Stomach smooth muscle (tissue), 2 donors: Measurements from ENCODE around the gene VPREB3.

Source experiments
- H3K27ac ChIP-seq: one replicate; pipeline ENCODE4 v1.7.0; 2013; ENCODE audit warnings: mild to moderate bottlenecking, low read length, inconsistent platforms
- H3K27me3 ChIP-seq, 2 donors: one replicate each; pipeline ENCODE4 v1.7.0; 2013; ENCODE audit warnings: low read length in 2 of 2; ENCODE audit not compliant: insufficient read depth in 2 of 2, control insufficient read depth in 1 of 2
- H3K36me3 ChIP-seq, 2 donors: one replicate each; pipeline ENCODE4 v1.7.0; 2013; ENCODE audit warnings: low read length in 2 of 2; ENCODE audit not compliant: control insufficient read depth in 2 of 2, insufficient read depth in 2 of 2
- H3K4me1 ChIP-seq: one replicate; pipeline ENCODE4 v1.7.0; 2013; ENCODE audit warnings: low read length; ENCODE audit not compliant: control insufficient read depth, insufficient read depth
- H3K4me3 ChIP-seq, 2 donors: one replicate each; pipeline ENCODE4 v1.7.0; 2013; ENCODE audit warnings: low read length in 2 of 2
- H3K9ac ChIP-seq, 2 donors: one replicate each; pipeline ENCODE4 v1.7.0; 2013; ENCODE audit warnings: low read length in 2 of 2, mild to moderate bottlenecking in 1 of 2
- H3K9me3 ChIP-seq, 2 donors: one replicate each; pipeline ENCODE4 v1.7.0; 2013; ENCODE audit warnings: low read length in 2 of 2; ENCODE audit not compliant: control insufficient read depth in 2 of 2
- donor health status: healthy.
- donor health status: Pancreatic carcinoma.

The VPREB3 gene

GRCh38 chr22:23754220-23754919 is at the start of gene VPREB3:
Gene VPREB3, minus strand, starts transcription at chr22:23754425. Its CDS starts 62 bp downstream, at chr22:23754363.
- no peaks in the 10 kb centered on the region for H3K9me3 ChIP-seq
- H3K4me3 ChIP-seq = no peak within 1 kb of the TSS
- no peak within 1 kb of the TSS for H3K27ac ChIP-seq
- H3K27me3 ChIP-seq = no peaks in the 10 kb centered on the region
- peaks cover 8% of the 10 kb centered on the region for H3K4me1 ChIP-seq
- H3K9ac ChIP-seq = no peak within 1 kb of the TSS
- H3K36me3 ChIP-seq = no peaks in the 10 kb centered on the region

GRCh38 chr22:23803001-23803819 is 49.0 kb upstream of the VPREB3 start:
- Histone ChIP-seq H3K4me3 (no peak overlapping the region), H3K36me3 (peaks cover 53 to 57% of the 10 kb centered on the region in 2 donors), H3K9ac (no peak overlapping the region), H3K27me3 (no peaks in the 10 kb centered on the region), H3K27ac (no peak overlapping the region), H3K9me3 (no peaks in the 10 kb centered on the region), H3K4me1 (no peaks in the 10 kb centered on the region)

- no peak overlapping the region for H3K4me3 ChIP-seq
- H3K9me3 ChIP-seq = no peaks in the 10 kb centered on the region
- H3K9ac ChIP-seq = no peak overlapping the region
- H3K36me3 ChIP-seq = peaks cover 53 to 57% of the 10 kb centered on the region in 2 donors
- no peaks in the 10 kb centered on the region for H3K4me1 ChIP-seq
- H3K27ac ChIP-seq = no peak overlapping the region
- no peaks in the 10 kb centered on the region for H3K27me3 ChIP-seq
Observed at GRCh38 chr22:23801886-23802377, 47.7 kb upstream of the VPREB3 start.

GRCh38 chr22:23801238-23801821 is 47.1 kb upstream of the VPREB3 start:
- peaks cover 58 to 59% of the 10 kb centered on the region in 2 donors for H3K36me3 ChIP-seq
- H3K27me3 ChIP-seq = no peaks in the 10 kb centered on the region
- H3K9me3 ChIP-seq = no peaks in the 10 kb centered on the region
- no peak overlapping the region for H3K9ac ChIP-seq
- no peak overlapping the region for H3K4me3 ChIP-seq
- H3K27ac ChIP-seq = no peak overlapping the region
- no peaks in the 10 kb centered on the region for H3K4me1 ChIP-seq

- no peaks in the 10 kb centered on the region for H3K4me1 ChIP-seq
- peaks cover 55% of the 10 kb centered on the region in 2 donors for H3K36me3 ChIP-seq
- H3K9ac ChIP-seq = no peak overlapping the region
- H3K27ac ChIP-seq = no peak overlapping the region
- H3K27me3 ChIP-seq = no peaks in the 10 kb centered on the region
- H3K9me3 ChIP-seq = no peaks in the 10 kb centered on the region
- H3K4me3 ChIP-seq = no peak overlapping the region
Observed at GRCh38 chr22:23800297-23801237, 46.3 kb upstream of the VPREB3 start.

GRCh38 chr22:23796461-23796860 is 42.2 kb upstream of the VPREB3 start:
- H3K27me3 ChIP-seq = no peaks in the 10 kb centered on the region
- peaks cover 2% of the 10 kb centered on the region for H3K4me1 ChIP-seq
- H3K9me3 ChIP-seq = no peaks in the 10 kb centered on the region
- H3K9ac ChIP-seq = no peak overlapping the region
- H3K4me3 ChIP-seq = no peak overlapping the region
- no peak overlapping the region for H3K27ac ChIP-seq
- peaks cover 49 to 51% of the 10 kb centered on the region in 2 donors for H3K36me3 ChIP-seq

- H3K27ac ChIP-seq = no peak overlapping the region
- peaks cover 34 to 35% of the 10 kb centered on the region in 2 donors for H3K36me3 ChIP-seq
- H3K4me1 ChIP-seq = peaks cover 15% of the 10 kb centered on the region
- H3K27me3 ChIP-seq = no peaks in the 10 kb centered on the region
- H3K9me3 ChIP-seq = no peaks in the 10 kb centered on the region
- no peak overlapping the region for H3K4me3 ChIP-seq
- no peak overlapping the region for H3K9ac ChIP-seq
Observed at GRCh38 chr22:23793326-23793725, 39.1 kb upstream of the VPREB3 start.

GRCh38 chr22:23791738-23792645 is 37.8 kb upstream of the VPREB3 start:
- Histone ChIP-seq H3K4me1 (peaks cover 26% of the 10 kb centered on the region), H3K27me3 (no peaks in the 10 kb centered on the region), H3K4me3 (no peak overlapping the region), H3K36me3 (peaks cover 33 to 34% of the 10 kb centered on the region in 2 donors), H3K27ac (no peak overlapping the region), H3K9me3 (no peaks in the 10 kb centered on the region), H3K9ac (no peak overlapping the region)

GRCh38 chr22:23790819-23791737 is 36.9 kb upstream of the VPREB3 start:
- Histone ChIP-seq H3K27ac (no peak overlapping the region), H3K36me3 (peaks cover 25 to 27% of the 10 kb centered on the region in 2 donors), H3K4me1 (peaks cover 33% of the 10 kb centered on the region), H3K27me3 (no peaks in the 10 kb centered on the region), H3K9me3 (no peaks in the 10 kb centered on the region), H3K9ac (peak overlapping the region; percentile 13 to 14), H3K4me3 (no peak overlapping the region)
